GM12878 (cell line): ENCODE measurements around the gene TAS2R4. TPM values are rescaled to one million over a fixed set of nuclear protein-coding genes. Genes with fewer than 3 reads are reported as not detected.
A peak's percentile ranks its signal among the peaks of the same experiment; 100 is the strongest.

Source experiments
- NKRF ChIP-seq: fragments of 450-650 bp; conservative IDR thresholded peaks from 2 replicates; pipeline ENCODE4 v1.6.1; 2017; ENCODE audit warnings: mild to moderate bottlenecking, moderate library complexity
- NR2C1 ChIP-seq: fragments of 450-650 bp; IDR thresholded peaks from 2 replicates; pipeline ENCODE4 v1.6.1; 2017; ENCODE audit warnings: antibody characterized with exemption, mild to moderate bottlenecking, moderate library complexity
- ZNF592 ChIP-seq: fragments of 450-650 bp; IDR thresholded peaks from 2 replicates; pipeline ENCODE4 v1.6.1; 2017; ENCODE audit warnings: mild to moderate bottlenecking, moderate library complexity
- polyA plus RNA-seq, 11 experiments: library from polyadenylated mRNA; depleted of rRNA in 4 of 11; unstranded in 6 of 11; stranded (reverse) in 5 of 11; fragments of >200 nt; fragmentation: Nextera tagmentation in 4 of 11; fragmentation: Illumina TruSeq in 1 of 11; extraction: Ambion mirVana in 4 of 11; extraction: Trizol in 1 of 11; gene quantifications; 1 replicate in 1 of 11; 2 replicates in 10 of 11; pipeline versions ENCODE4 v1.2.1 to v1.2.3, GENCODE V29; 2011 to 2016; ENCODE audit warnings: inconsistent platforms in 2 of 11, missing spikeins in 2 of 11, low read depth in 1 of 11
- total RNA-seq, 4 experiments: library from RNA; depleted of rRNA in 3 of 4; stranded (reverse); fragments of >200 nt in 3 of 4; fragmentation: Illumina TruSeq in 1 of 4; extraction: Trizol in 1 of 4; gene quantifications; 2 replicates each; pipeline versions ENCODE4 v1.2.1 to v1.2.3, GENCODE V29; 2013 to 2021

TAS2R4 gene
- total and polyA plus RNA-seq, 10 of the 15 experiments (the other 5 are each of a cell fraction or from before 2014, with no cell fraction given), result 0.04 to 0.90 (median 0.40) TPM; not detected in 1

- TF ChIP-seq NR2C1 (peak; percentile 97), NKRF (peak; percentile 84), ZNF592 (no peak)
Observed at GRCh38 chr7:141737836-141738591, 38.5 kb upstream of the TAS2R4 start, which contains the start of gene SSBP1 (continued).
